SJSA1 (cell line): ENCODE data around the gene MMD2. TPM values are rescaled to one million over a fixed set of nuclear protein-coding genes. Genes with fewer than 3 reads are reported as not detected.
A peak's percentile ranks its signal among the peaks of the same experiment; 100 is the strongest.

ENCODE experiments used
- DNase-seq, 2 experiments: peaks; one replicate each; pipeline ENCODE4 v3.0.0-alpha.2; 2015 to 2020; ENCODE audit warnings: low spot score in 2 of 2, low read depth in 1 of 2
- H3K27ac ChIP-seq: fragments of 250-450 bp; sonication (Bioruptor Pico); 2 replicates; pipeline ENCODE4 v1.5.1; 2020; ENCODE audit warnings: mild to moderate bottlenecking, moderate library complexity
- H3K27me3 ChIP-seq: fragments of 250-450 bp; sonication (Bioruptor Pico); replicated peaks from 2 replicates; pipeline ENCODE4 v1.5.1; 2020; ENCODE audit warnings: mild to moderate bottlenecking, moderate library complexity
- H3K36me3 ChIP-seq: fragments of 250-450 bp; sonication (Bioruptor Pico); 2 replicates; pipeline ENCODE4 v1.5.1; 2020; ENCODE audit warnings: mild to moderate bottlenecking
- H3K4me1 ChIP-seq: fragments of 250-450 bp; sonication (Bioruptor Pico); replicated peaks from 2 replicates; pipeline ENCODE4 v1.6.1; 2021; ENCODE audit warnings: mild to moderate bottlenecking
- H3K4me3 ChIP-seq: fragments of 250-450 bp; sonication (Bioruptor Pico); 2 replicates; pipeline ENCODE4 v1.5.1; 2020; ENCODE audit warnings: mild to moderate bottlenecking
- H3K9me3 ChIP-seq: fragments of 250-450 bp; sonication (Bioruptor Pico); replicated peaks from 2 replicates; pipeline ENCODE4 v1.5.1; 2020; ENCODE audit warnings: mild to moderate bottlenecking
- total RNA-seq: library from RNA; depleted of rRNA; stranded (reverse); fragments of >200 nt; shearing (Covaris generic); gene quantifications from 2 replicates; pipeline ENCODE4 v1.2.3, GENCODE V29; 2014

Gene MMD2
- total RNA-seq, 1 experiment from 2014 or later = not detected

GRCh38 chr7:4944939-4945338 lies 14.0 kb downstream of the MMD2 start:
- H3K4me1 ChIP-seq = no peaks in the 10 kb centered on the region
- H3K27me3 ChIP-seq = peaks cover 2% of the 10 kb centered on the region
- H3K27ac ChIP-seq = no peak overlapping the region
- no peak overlapping the region for H3K4me3 ChIP-seq
- H3K36me3 ChIP-seq = no peaks in the 10 kb centered on the region
- peaks cover 3% of the 10 kb centered on the region; the same call in 1 of the 2 replicates for H3K9me3 ChIP-seq
- DNase-seq = no peak

- no peak for DNase-seq
- H3K9me3 ChIP-seq = peaks cover 3% of the 10 kb centered on the region; the same call in 1 of the 2 replicates
- no peaks in the 10 kb centered on the region for H3K36me3 ChIP-seq
- H3K27me3 ChIP-seq = peaks cover 2% of the 10 kb centered on the region
- H3K4me3 ChIP-seq = no peak overlapping the region
- H3K27ac ChIP-seq = no peak overlapping the region
- no peaks in the 10 kb centered on the region for H3K4me1 ChIP-seq
Observed at GRCh38 chr7:4943297-4943696, 15.7 kb downstream of the MMD2 start.

GRCh38 chr7:4939971-4940728 lies 18.8 kb downstream of the MMD2 start:
- no peaks in the 10 kb centered on the region for H3K9me3 ChIP-seq
- no peaks in the 10 kb centered on the region for H3K4me1 ChIP-seq
- no peak overlapping the region for H3K27ac ChIP-seq
- no peak for DNase-seq
- no peaks in the 10 kb centered on the region for H3K36me3 ChIP-seq
- H3K27me3 ChIP-seq = peaks cover 6% of the 10 kb centered on the region; the same call in 1 of the 2 replicates
- H3K4me3 ChIP-seq = no peak overlapping the region

- Histone ChIP-seq H3K27me3 (peaks cover 4% of the 10 kb centered on the region; the same call in 1 of the 2 replicates), H3K27ac (no peak overlapping the region), H3K4me3 (no peak overlapping the region), H3K9me3 (no peaks in the 10 kb centered on the region), H3K4me1 (no peaks in the 10 kb centered on the region), H3K36me3 (no peaks in the 10 kb centered on the region)
- no peak for DNase-seq
Observed at GRCh38 chr7:4937411-4937810, 21.6 kb downstream of the MMD2 start.

GRCh38 chr7:4934419-4935025 lies 24.5 kb downstream of the MMD2 start:
- Histone ChIP-seq H3K27me3 (peaks cover 4% of the 10 kb centered on the region; the same call in 1 of the 2 replicates), H3K36me3 (no peaks in the 10 kb centered on the region), H3K4me1 (no peaks in the 10 kb centered on the region), H3K4me3 (no peak overlapping the region), H3K27ac (no peak overlapping the region), H3K9me3 (no peaks in the 10 kb centered on the region)
- no peak for DNase-seq

- DNase-seq = peak in 1 of 2 experiments; percentile 19
- H3K27ac ChIP-seq = no peak overlapping the region
Observed at GRCh38 chr7:4931943-4932342, 27.0 kb downstream of the MMD2 start.

GRCh38 chr7:4929005-4929404 lies 30.0 kb downstream of the MMD2 start:
- H3K27ac ChIP-seq = no peak overlapping the region

More at GRCh38 chr7:4931943-4932342, 27.0 kb downstream of the MMD2 start:
- Histone ChIP-seq H3K9me3 (no peaks in the 10 kb centered on the region), H3K4me1 (no peaks in the 10 kb centered on the region), H3K36me3 (no peaks in the 10 kb centered on the region), H3K27me3 (no peaks in the 10 kb centered on the region; the same call in none of the 2 replicates), H3K4me3 (no peak overlapping the region)

GRCh38 chr7:4928445-4928844 lies 30.5 kb downstream of the MMD2 start:
- Histone ChIP-seq H3K36me3 (no peaks in the 10 kb centered on the region), H3K4me3 (no peak overlapping the region), H3K27ac (no peak overlapping the region), H3K9me3 (no peaks in the 10 kb centered on the region), H3K27me3 (peaks cover 5% of the 10 kb centered on the region; the same call in 1 of the 2 replicates), H3K4me1 (no peaks in the 10 kb centered on the region)
- no peak for DNase-seq

More at GRCh38 chr7:4929005-4929404, 30.0 kb downstream of the MMD2 start:
- Histone ChIP-seq H3K36me3 (no peaks in the 10 kb centered on the region), H3K4me1 (no peaks in the 10 kb centered on the region), H3K4me3 (no peak overlapping the region), H3K9me3 (no peaks in the 10 kb centered on the region), H3K27me3 (peaks cover 5% of the 10 kb centered on the region)
- DNase-seq = no peak

GRCh38 chr7:4919969-4920766 lies 38.8 kb downstream of the MMD2 start:
- Histone ChIP-seq H3K36me3 (no peaks in the 10 kb centered on the region), H3K4me3 (no peak overlapping the region)

GRCh38 chr7:4916113-4916512 lies 42.9 kb downstream of the MMD2 start:
- Histone ChIP-seq H3K36me3 (no peaks in the 10 kb centered on the region), H3K4me1 (no peaks in the 10 kb centered on the region), H3K27ac (no peak overlapping the region), H3K27me3 (no peaks in the 10 kb centered on the region), H3K4me3 (no peak overlapping the region), H3K9me3 (peaks cover 7% of the 10 kb centered on the region)
- no peak for DNase-seq

More at GRCh38 chr7:4919969-4920766, 38.8 kb downstream of the MMD2 start:
- Histone ChIP-seq H3K27ac (no peak overlapping the region), H3K27me3 (no peaks in the 10 kb centered on the region), H3K9me3 (peaks cover 7% of the 10 kb centered on the region), H3K4me1 (no peaks in the 10 kb centered on the region)
- no peak for DNase-seq

GRCh38 chr7:4911111-4911828 lies 47.7 kb downstream of the MMD2 start:
- H3K36me3 ChIP-seq = no peaks in the 10 kb centered on the region
- H3K27ac ChIP-seq = no peak overlapping the region
- H3K9me3 ChIP-seq = no peaks in the 10 kb centered on the region
- DNase-seq = no peak
- no peak overlapping the region for H3K4me3 ChIP-seq
- no peaks in the 10 kb centered on the region for H3K4me1 ChIP-seq
- no peaks in the 10 kb centered on the region for H3K27me3 ChIP-seq

- no peaks in the 10 kb centered on the region for H3K9me3 ChIP-seq
- no peaks in the 10 kb centered on the region for H3K36me3 ChIP-seq
- no peaks in the 10 kb centered on the region for H3K4me1 ChIP-seq
- no peak overlapping the region for H3K27ac ChIP-seq
- peaks cover 13% of the 10 kb centered on the region; the same call in 1 of the 2 replicates for H3K27me3 ChIP-seq
- no peak overlapping the region for H3K4me3 ChIP-seq
- DNase-seq = no peak
Observed at GRCh38 chr7:4906682-4907081, 52.3 kb downstream of the MMD2 start.

GRCh38 chr7:4905171-4905570 lies 53.8 kb downstream of the MMD2 start:
- DNase-seq = no peak
- Histone ChIP-seq H3K9me3 (no peaks in the 10 kb centered on the region), H3K27ac (no peak overlapping the region), H3K27me3 (peaks cover 15% of the 10 kb centered on the region; the same call in 1 of the 2 replicates), H3K36me3 (no peaks in the 10 kb centered on the region), H3K4me3 (no peak overlapping the region), H3K4me1 (no peaks in the 10 kb centered on the region)
